ENCODE measurements around the gene ZRANB3. TPM values are rescaled to one million over a fixed set of nuclear protein-coding genes. Genes with fewer than 3 reads are reported as not detected.
"Not testable (repeated sequence)": the region's sequence is repeated elsewhere in the genome, so short reads cannot be mapped to it uniquely, and the experiment has no call there.

The ZRANB3 gene
- total RNA-seq, 1 donor from 2014 or later, result 7.0 TPM

DNA sequence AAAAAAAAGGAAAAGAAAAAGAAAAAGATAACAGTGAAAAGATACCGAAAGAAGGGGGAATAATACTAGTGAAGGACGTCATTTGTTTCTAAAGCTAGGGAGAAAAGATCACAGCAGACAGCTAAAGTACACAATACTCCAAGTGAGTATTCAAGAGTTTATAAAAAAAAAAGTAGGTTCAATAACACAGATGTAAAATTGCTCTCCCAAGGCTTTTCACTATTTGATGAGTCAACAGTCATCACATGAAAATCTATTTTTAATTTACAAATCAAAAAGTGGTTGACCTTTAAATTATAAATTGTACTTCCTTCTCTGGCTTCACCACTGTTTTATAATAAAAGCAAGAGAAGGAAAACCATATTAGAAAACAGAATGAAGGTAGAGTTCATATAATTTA is 144.0 kb downstream of the ZRANB3 start:
- Mint-ChIP-seq H3K9me3 (peaks cover 10% of the 10 kb centered on the region), H3K36me3 (ENCODE audit: low read depth) (no peaks in the 10 kb centered on the region), H3K4me1 (ENCODE audit: low read depth) (no peaks in the 10 kb centered on the region), H3K4me3 (ENCODE audit: low read depth) (no peak overlapping the region), H3K27me3 (ENCODE audit: low read depth) (no peaks in the 10 kb centered on the region), H3K27ac (no peak overlapping the region)
- intact Hi-C loops (cut with micrococcal nuclease), result no loop called here
- DNase-seq (ENCODE audit: low spot score), result no peak

DNA sequence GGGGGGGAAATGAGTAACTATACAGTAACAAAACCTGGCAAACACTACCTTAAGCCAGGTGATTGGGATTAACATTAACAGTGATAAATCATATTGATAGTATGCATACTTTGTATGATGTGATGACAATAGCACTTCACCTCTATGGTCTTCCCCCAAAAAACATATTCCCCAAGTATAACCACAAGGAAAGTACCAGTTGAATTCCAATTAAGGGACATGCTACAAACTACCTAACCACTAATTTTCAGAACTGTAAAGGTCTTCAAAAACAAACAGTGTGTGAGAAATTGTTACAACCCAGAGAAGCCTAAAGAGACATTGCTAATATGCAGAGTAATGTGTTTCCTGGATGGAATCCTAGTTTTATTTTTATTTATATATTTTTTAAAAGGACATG is 152.4 kb downstream of the ZRANB3 start:
- peaks cover 15% of the 10 kb centered on the region for H3K9me3 Mint-ChIP-seq
- no peak overlapping the region for H3K4me3 Mint-ChIP-seq (ENCODE audit: low read depth)
- H3K4me1 Mint-ChIP-seq (ENCODE audit: low read depth), result no peaks in the 10 kb centered on the region
- no peaks in the 10 kb centered on the region for H3K36me3 Mint-ChIP-seq (ENCODE audit: low read depth)
- H3K27ac Mint-ChIP-seq, result no peak overlapping the region
- intact Hi-C loops (cut with micrococcal nuclease), result no loop called here
- no peak for DNase-seq (ENCODE audit: low spot score)
- no peaks in the 10 kb centered on the region for H3K27me3 Mint-ChIP-seq (ENCODE audit: low read depth)

DNA sequence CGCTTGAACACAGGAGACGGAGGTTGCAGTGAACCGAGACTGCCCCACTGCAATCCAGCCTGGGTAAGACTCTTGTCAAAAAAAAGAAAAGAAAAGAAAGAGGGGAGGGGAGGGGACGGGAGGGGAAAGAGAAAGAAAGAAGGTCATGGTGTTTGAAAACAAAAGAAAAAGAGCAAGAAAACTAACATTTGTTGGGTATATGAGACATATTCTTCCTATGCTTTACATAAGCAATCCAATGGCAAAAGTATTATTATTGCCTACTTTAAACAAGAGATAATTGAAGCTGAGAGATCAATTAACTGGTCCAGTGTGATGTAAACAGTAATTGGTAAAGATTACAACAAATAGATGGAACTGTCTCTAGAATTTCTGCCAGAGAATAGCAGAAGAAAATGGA is 157.3 kb downstream of the ZRANB3 start:
- no peaks in the 10 kb centered on the region for H3K4me1 Mint-ChIP-seq (ENCODE audit: low read depth)
- H3K27me3 Mint-ChIP-seq (ENCODE audit: low read depth), result no peaks in the 10 kb centered on the region
- intact Hi-C loops (cut with micrococcal nuclease), result no loop called here
- no peak for DNase-seq (ENCODE audit: low spot score)
- H3K9me3 Mint-ChIP-seq, result peaks cover 8% of the 10 kb centered on the region
- H3K4me3 Mint-ChIP-seq (ENCODE audit: low read depth), result no peak overlapping the region
- H3K36me3 Mint-ChIP-seq (ENCODE audit: low read depth), result no peaks in the 10 kb centered on the region
- H3K27ac Mint-ChIP-seq, result no peak overlapping the region

DNA sequence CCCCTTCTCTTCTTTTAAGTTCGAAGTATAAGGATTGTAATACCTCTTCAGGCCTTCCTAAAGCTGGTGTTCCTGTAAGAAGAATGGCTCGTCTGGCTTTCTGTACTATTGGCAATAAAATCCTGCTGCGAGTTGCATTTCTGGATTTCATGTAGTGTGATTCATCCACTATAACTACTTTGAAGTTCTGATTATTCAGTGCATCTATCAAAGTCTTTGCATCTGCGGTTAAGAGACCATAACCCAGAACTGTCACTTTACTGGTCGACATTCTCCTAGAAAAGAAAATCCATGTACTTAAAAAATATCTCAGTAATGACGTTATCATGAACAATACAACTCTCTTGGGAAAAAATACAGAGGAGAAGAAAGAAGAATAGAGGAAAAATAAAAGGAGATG is 181.1 kb downstream of the ZRANB3 start:
- H3K4me3 Mint-ChIP-seq (ENCODE audit: low read depth), result no peak overlapping the region
- H3K27ac Mint-ChIP-seq, result no peak overlapping the region
- no peak for DNase-seq (ENCODE audit: low spot score)
- H3K36me3 Mint-ChIP-seq (ENCODE audit: low read depth), result peaks cover 12% of the 10 kb centered on the region
- no peaks in the 10 kb centered on the region for H3K27me3 Mint-ChIP-seq (ENCODE audit: low read depth)
- H3K9me3 Mint-ChIP-seq, result peaks cover 21% of the 10 kb centered on the region
- no peaks in the 10 kb centered on the region for H3K4me1 Mint-ChIP-seq (ENCODE audit: low read depth)
- intact Hi-C loops (cut with micrococcal nuclease), result no loop called here

DNA sequence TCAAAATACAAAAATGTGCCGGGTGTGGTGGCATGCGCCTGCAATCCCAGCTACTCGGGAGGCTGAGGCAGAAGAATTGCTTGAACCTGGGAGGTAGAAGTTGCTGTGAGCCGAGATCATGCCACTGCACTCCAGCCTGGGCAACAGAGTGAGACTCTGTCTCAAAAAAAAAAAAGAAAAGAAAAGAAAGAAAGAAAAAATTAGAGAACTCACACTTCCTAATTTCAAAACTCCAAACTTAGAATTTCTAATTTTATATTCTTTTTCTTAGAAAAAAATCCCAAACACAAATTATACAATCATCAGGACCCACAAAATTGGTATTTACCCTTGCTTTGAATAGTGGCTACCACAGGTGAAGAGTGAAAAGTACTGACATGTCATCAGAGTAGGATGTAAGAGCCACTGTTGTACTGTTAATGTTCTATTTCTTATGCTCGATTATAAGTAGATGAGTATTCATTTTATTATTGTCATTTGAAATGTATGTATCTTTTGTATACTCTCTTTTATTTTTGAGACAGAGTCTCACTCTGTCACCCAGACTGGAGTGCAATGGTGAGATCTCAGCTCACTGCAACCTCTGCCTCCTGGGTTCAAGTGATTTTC is 182.8 kb downstream of the ZRANB3 start:
- DNase-seq (ENCODE audit: low spot score); H3K27me3 Mint-ChIP-seq (ENCODE audit: low read depth); H3K27ac Mint-ChIP-seq; H3K4me1 Mint-ChIP-seq (ENCODE audit: low read depth); intact Hi-C loops (cut with micrococcal nuclease); H3K4me3 Mint-ChIP-seq (ENCODE audit: low read depth): not testable (repeated sequence)
- Mint-ChIP-seq H3K36me3 (ENCODE audit: low read depth) (peaks cover 12% of the 10 kb centered on the region), H3K9me3 (peaks cover 21% of the 10 kb centered on the region)

DNA sequence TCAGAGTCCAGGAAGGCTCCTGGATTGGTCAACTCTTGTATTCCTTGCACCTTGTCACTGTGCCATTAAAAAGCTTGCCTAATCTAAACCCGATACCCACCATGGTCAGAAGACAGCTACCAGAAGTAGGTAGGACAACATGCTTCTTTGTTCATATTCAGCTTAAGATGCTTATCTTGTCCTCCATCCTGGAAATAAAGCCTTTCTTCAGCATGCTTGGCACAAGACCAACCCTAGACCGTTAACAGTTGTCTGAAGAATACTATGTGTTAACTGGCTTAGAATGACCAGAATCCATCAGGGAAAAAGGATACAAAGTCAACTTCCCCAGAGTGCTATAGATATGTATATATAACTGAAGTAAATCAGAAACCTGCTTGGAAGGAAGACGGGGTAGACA is 193.9 kb downstream of the ZRANB3 start:
- no peak overlapping the region for H3K4me3 Mint-ChIP-seq (ENCODE audit: low read depth)
- H3K4me1 Mint-ChIP-seq (ENCODE audit: low read depth), result no peaks in the 10 kb centered on the region
- intact Hi-C loops (cut with micrococcal nuclease), result no loop called here
- DNase-seq (ENCODE audit: low spot score), result no peak
- H3K9me3 Mint-ChIP-seq, result peaks cover 8% of the 10 kb centered on the region
- no peak overlapping the region for H3K27ac Mint-ChIP-seq
- H3K27me3 Mint-ChIP-seq (ENCODE audit: low read depth), result no peaks in the 10 kb centered on the region
- H3K36me3 Mint-ChIP-seq (ENCODE audit: low read depth), result no peaks in the 10 kb centered on the region

DNA sequence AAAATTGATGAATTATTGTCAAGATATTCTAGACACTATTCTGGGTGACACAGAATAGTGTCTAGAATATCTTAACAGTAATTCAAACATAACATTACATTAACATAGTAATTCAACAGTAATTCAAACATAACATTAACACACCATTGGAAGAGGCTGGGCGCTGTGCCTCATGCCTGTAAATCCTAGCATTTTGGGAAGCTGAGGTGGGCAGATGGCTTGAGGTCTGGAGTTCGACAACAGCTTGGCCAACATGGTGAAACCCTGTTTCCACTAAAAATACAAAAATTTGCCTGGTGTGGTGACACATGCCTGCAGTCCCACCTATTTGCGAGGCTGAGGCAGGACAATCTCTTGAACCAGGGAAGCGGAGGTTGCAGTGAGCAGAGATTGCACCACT is 195.8 kb downstream of the ZRANB3 start:
- no peak for DNase-seq (ENCODE audit: low spot score)
- intact Hi-C loops (cut with micrococcal nuclease), result no loop called here
- H3K36me3 Mint-ChIP-seq (ENCODE audit: low read depth), result no peaks in the 10 kb centered on the region
- H3K27ac Mint-ChIP-seq, result no peak overlapping the region
- H3K9me3 Mint-ChIP-seq, result peaks cover 12% of the 10 kb centered on the region
- H3K27me3 Mint-ChIP-seq (ENCODE audit: low read depth), result no peaks in the 10 kb centered on the region
- no peak overlapping the region for H3K4me3 Mint-ChIP-seq (ENCODE audit: low read depth)
- H3K4me1 Mint-ChIP-seq (ENCODE audit: low read depth), result no peaks in the 10 kb centered on the region

DNA sequence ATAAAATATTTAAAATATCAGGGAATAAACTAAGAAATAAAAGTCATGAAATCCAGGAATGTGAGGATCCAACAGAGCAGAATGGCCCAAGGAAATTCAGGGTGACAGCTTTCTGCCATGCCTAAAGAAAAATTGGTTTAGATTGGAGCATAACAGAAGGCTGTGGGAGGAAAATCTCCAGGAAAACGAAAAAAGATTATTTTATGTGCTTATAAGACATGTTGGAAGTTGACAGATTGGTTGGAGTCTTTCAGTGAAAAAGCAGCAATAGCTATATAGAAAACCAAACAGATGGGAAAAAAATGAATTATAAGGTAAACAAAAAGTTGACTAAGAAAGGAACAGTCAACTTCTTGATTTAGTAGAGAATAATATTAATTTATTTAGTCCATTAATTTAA is 203.9 kb downstream of the ZRANB3 start:
- intact Hi-C loops (cut with micrococcal nuclease), result no loop called here
- Mint-ChIP-seq H3K4me1 (ENCODE audit: low read depth) (no peaks in the 10 kb centered on the region), H3K9me3 (peaks cover 29% of the 10 kb centered on the region), H3K27me3 (ENCODE audit: low read depth) (no peaks in the 10 kb centered on the region), H3K27ac (no peak overlapping the region), H3K36me3 (ENCODE audit: low read depth) (no peaks in the 10 kb centered on the region), H3K4me3 (ENCODE audit: low read depth) (no peak overlapping the region)
- no peak for DNase-seq (ENCODE audit: low spot score)

DNA sequence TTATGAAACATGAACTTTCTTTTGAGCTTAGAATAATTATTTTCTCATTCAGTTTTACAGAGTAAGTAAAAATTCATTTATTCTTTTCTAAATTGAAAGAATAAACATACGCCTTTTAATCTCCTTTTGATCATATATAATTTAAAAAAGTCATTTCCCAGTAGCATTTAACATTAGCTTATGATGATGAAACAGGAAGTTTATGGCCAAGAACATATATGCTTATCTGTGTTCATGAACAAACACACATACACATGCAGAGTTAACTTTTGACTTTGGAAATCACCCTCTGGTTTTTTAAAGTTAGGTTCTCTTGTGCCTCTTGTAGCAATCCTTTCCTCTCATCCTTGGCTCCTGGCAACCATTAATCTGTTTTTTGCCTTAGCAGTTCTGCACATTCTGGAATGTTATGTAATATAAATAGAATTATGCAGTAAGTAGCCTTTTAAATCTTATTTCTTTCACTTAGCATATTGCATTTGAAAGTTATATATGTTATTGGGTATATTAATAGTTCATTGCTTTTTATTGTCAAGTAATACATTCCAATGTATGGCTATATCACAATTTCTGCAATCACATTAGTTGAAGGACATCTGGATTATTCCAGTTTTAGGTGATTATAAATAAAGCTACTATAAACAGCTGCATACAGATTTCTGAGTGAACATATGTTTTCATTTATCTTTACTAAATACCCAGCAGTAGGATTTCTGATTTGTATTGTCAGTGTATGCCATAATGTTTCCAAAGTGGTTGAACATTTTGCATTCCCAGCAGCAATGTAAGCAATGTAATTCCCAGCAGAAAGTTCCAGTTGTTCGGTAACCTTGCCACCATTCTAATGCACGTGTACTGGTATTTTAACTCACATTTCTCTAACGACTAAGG is 210.3 kb downstream of the ZRANB3 start:
- Mint-ChIP-seq H3K4me3 (ENCODE audit: low read depth) (no peak overlapping the region), H3K27me3 (ENCODE audit: low read depth) (no peaks in the 10 kb centered on the region), H3K36me3 (ENCODE audit: low read depth) (no peaks in the 10 kb centered on the region), H3K4me1 (ENCODE audit: low read depth) (no peaks in the 10 kb centered on the region), H3K27ac (no peak overlapping the region), H3K9me3 (peaks cover 8% of the 10 kb centered on the region)
- DNase-seq (ENCODE audit: low spot score), result no peak
- intact Hi-C loops (cut with micrococcal nuclease), result no loop called here

DNA sequence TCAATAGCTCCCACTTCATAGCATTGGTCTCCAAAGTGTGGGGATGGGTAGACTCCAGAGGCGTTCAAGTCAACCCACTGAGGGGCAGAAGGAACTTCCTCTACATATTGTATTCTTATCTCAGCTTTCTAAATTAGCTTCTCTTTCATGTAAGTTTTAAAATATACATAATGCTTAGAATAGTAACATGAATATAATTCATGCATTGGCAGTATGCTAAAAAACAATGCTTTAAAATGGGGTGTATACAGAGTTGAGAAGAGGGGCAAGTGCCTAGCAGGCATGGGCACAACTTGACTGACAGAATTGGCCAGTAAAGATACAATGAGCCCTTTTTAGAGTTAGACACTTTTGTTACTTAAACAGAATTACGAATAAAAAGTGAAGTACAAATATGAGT is 212.2 kb downstream of the ZRANB3 start:
- Mint-ChIP-seq H3K27ac (no peak overlapping the region), H3K9me3 (peaks cover 6% of the 10 kb centered on the region), H3K4me3 (ENCODE audit: low read depth) (no peak overlapping the region), H3K4me1 (ENCODE audit: low read depth) (no peaks in the 10 kb centered on the region), H3K27me3 (ENCODE audit: low read depth) (no peaks in the 10 kb centered on the region), H3K36me3 (ENCODE audit: low read depth) (no peaks in the 10 kb centered on the region)
- intact Hi-C loops (cut with micrococcal nuclease), result no loop called here
- DNase-seq (ENCODE audit: low spot score), result no peak

DNA sequence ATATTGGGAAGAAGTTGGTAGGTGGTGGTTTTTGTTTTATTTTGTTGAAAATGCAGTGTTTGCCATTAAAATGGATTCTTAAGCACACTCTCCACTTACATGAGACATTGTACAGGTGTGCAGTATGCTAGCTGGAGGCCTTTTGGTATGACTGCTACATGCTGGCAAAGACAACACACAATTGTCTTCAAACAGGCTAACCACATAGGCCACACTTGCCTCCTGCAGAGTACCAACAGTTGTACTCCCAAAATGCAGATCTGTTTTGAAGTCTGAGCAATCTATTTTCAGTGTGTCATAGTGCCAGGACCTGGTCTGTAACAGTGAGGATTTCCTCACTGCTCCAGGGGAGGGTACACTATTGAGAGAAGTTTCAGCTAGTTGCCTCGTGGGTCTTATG is 213.6 kb downstream of the ZRANB3 start:
- H3K36me3 Mint-ChIP-seq (ENCODE audit: low read depth), result no peaks in the 10 kb centered on the region
- H3K27me3 Mint-ChIP-seq (ENCODE audit: low read depth), result no peaks in the 10 kb centered on the region
- H3K4me3 Mint-ChIP-seq (ENCODE audit: low read depth), result no peak overlapping the region
- intact Hi-C loops (cut with micrococcal nuclease), result no loop called here
- H3K9me3 Mint-ChIP-seq, result no peaks in the 10 kb centered on the region
- no peak overlapping the region for H3K27ac Mint-ChIP-seq
- H3K4me1 Mint-ChIP-seq (ENCODE audit: low read depth), result no peaks in the 10 kb centered on the region
- no peak for DNase-seq (ENCODE audit: low spot score)

DNA sequence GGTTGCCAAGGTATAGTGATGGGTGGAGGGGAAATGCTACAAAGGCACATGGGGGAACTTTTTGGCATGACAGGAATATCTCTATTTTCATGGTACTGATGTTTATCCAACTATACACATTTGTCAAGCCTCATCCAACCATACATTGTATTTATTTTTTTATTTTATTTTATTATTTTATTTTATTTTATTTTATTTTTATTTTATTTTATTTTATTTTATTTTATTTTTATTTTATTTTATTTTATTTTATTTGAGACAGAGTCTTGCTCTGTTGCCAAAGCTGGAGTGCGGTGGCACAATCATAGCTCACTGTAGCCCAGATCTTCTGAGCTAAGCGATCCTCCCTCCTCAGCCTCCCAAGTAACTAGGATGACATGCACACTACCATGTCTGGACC is 219.1 kb downstream of the ZRANB3 start:
- peaks cover 17% of the 10 kb centered on the region for H3K36me3 Mint-ChIP-seq (ENCODE audit: low read depth)
- intact Hi-C loops (cut with micrococcal nuclease), result loop anchor here (2.0 to 5.0 kb wide), 2 partner anchors 65 to 259 kb away; partner anchors contain the start of gene RAB3GAP1
- no peak for DNase-seq (ENCODE audit: low spot score)
- peaks cover 10% of the 10 kb centered on the region for H3K4me1 Mint-ChIP-seq (ENCODE audit: low read depth)
- no peak overlapping the region for H3K4me3 Mint-ChIP-seq (ENCODE audit: low read depth)
- peak overlapping the region; percentile 71 for H3K27ac Mint-ChIP-seq
- no peaks in the 10 kb centered on the region for H3K27me3 Mint-ChIP-seq (ENCODE audit: low read depth)
- peaks cover 7% of the 10 kb centered on the region for H3K9me3 Mint-ChIP-seq

DNA sequence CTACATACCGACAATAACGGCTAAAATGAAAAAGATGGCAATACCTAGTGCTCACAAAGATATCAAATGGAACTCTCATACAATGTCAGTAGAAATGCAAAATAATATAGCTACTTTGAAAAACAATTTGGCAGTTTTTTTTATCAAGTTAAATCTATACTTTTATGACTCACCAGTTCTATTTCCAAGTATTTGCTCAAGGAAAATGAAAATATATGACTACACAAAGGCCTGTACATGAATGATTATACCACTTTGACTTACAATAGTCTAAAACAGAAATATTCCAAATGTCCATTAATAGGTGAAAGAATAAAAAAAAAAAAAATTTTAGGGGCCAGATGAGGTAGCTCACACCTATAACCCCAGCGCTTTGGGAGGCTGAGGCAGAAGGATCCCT is 219.8 kb downstream of the ZRANB3 start:
- peaks cover 10% of the 10 kb centered on the region for H3K4me1 Mint-ChIP-seq (ENCODE audit: low read depth)
- H3K27me3 Mint-ChIP-seq (ENCODE audit: low read depth), result no peaks in the 10 kb centered on the region
- H3K9me3 Mint-ChIP-seq, result peaks cover 7% of the 10 kb centered on the region
- DNase-seq (ENCODE audit: low spot score), result no peak
- intact Hi-C loops (cut with micrococcal nuclease), result loop anchor here (2.0 to 5.0 kb wide), 2 partner anchors 64 to 258 kb away; partner anchors contain the start of gene RAB3GAP1
- peaks cover 18% of the 10 kb centered on the region for H3K36me3 Mint-ChIP-seq (ENCODE audit: low read depth)
- no peak overlapping the region for H3K4me3 Mint-ChIP-seq (ENCODE audit: low read depth)
- peak overlapping the region; percentile 71 for H3K27ac Mint-ChIP-seq
